ENCODE results near the gene COG4.

DNA sequence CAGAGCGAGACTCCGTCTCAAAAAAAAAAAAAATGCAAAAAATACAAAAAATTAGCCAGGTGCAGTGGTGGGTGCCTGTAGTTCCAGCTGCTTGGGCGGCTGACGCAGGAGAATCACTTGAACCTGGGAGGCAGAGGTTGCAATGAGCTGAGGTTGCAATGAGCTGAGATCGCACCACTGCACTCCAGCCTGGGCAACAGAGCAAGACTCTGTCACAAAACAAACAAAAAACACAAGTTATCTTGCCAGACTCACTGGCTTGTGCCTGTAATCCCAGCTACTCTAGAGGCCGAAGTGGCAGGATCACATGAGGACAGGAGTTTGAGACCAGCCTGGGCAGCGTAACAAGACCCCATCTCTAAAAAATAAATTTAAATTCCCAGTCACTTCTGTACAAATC lies 81.0 kb downstream of the COG4 start:
- TF ChIP-seq EZH2 (IDR thresholded peaks at IDR 0.05) (no peak), POLR2AphosphoS5 (IDR thresholded peaks at IDR 0.05; ENCODE audit: borderline replicate concordance, low read depth, low read length) (no peak)

Measured in SK-N-MC (cell line).